GM12892 (cell line): ENCODE measurements around the gene QSER1.

Experiments
- POLR2A ChIP-seq: IDR thresholded peaks from 2 replicates; pipeline ENCODE4 v1.6.1; 2011; ENCODE audit warnings: low read depth, low read length, control low read depth
- POLR2AphosphoS5 ChIP-seq: IDR thresholded peaks from 2 replicates; pipeline ENCODE4 v1.6.1; 2011; ENCODE audit warnings: low read depth, low read length, control low read depth

DNA sequence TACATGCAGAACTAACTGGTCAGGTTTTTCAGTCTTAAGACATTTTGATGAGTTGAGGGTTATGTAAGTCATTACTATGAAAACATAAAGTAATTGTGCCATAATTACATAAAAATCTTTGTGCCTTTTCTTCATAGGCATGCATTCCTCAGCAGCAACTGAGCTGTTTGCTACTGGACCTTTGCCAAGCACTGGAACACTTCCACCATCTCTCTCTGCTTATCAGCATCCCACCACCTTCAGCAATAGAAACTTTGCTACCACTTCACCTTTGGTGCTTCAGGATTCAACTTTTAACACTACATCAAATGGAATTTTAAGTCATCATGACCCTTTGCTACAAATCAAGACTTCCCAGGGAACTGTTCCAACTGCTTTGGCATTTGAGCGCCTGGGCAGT, 39.0 kb downstream of the QSER1 start:
- TF ChIP-seq POLR2AphosphoS5 = no peak
- no peak for TF ChIP-seq POLR2A
